ENCODE data around the gene TLE3.

The TLE3 gene

GRCh38 chr15:70008697-70009290 is 88.9 kb downstream of the TLE3 start:
- H3K4me2 ChIP-seq (ENCODE audit: low read depth, low read length, poor library complexity, severe bottlenecking): no peak overlapping the region
- TF ChIP-seq CTCF (IDR thresholded peaks at IDR 0.05; ENCODE audit: insufficient read depth, low read length, poor library complexity, severe bottlenecking) (no peak), EZH2phosphoT487 (conservative IDR thresholded peaks at IDR 0.05; ENCODE audit: low read length) (no peak)
- H4K20me1 ChIP-seq (ENCODE audit: low read depth, low read length): no peaks in the 10 kb centered on the region
- no peaks in the 10 kb centered on the region for H3F3A ChIP-seq (ENCODE audit: insufficient read depth)
- H3K79me2 ChIP-seq (ENCODE audit: insufficient read depth, low read length): no peaks in the 10 kb centered on the region
- H3K9ac ChIP-seq (ENCODE audit: low read length): no peak overlapping the region
- no peaks in the 10 kb centered on the region for H3K27me3 ChIP-seq (ENCODE audit: low read length)
- no peak overlapping the region for H3K4me3 ChIP-seq (ENCODE audit: insufficient read depth, low read length, poor library complexity, severe bottlenecking)
- no peaks in the 10 kb centered on the region for H3K9me3 ChIP-seq (ENCODE audit: insufficient read depth, low read length)
- no peak overlapping the region for H3K27ac ChIP-seq (ENCODE audit: low read depth, low read length)
- H2AFZ ChIP-seq (ENCODE audit: low read depth, low read length, severe bottlenecking): no peak overlapping the region
- no peaks in the 10 kb centered on the region for H3K36me3 ChIP-seq (ENCODE audit: low read length)
- no peaks in the 10 kb centered on the region for H3K9me2 ChIP-seq (replicated peaks; ENCODE audit: insufficient read depth, low read length)

GRCh38 chr15:70006259-70007147 is 91.2 kb downstream of the TLE3 start:
- Histone ChIP-seq H3K4me3 (ENCODE audit: insufficient read depth, low read length, poor library complexity, severe bottlenecking) (no peak overlapping the region), H3K27me3 (ENCODE audit: low read length) (no peaks in the 10 kb centered on the region), H4K20me1 (ENCODE audit: low read depth, low read length) (no peaks in the 10 kb centered on the region), H3F3A (ENCODE audit: insufficient read depth) (no peaks in the 10 kb centered on the region), H2AFZ (ENCODE audit: low read depth, low read length, severe bottlenecking) (no peak overlapping the region), H3K79me2 (ENCODE audit: insufficient read depth, low read length) (no peaks in the 10 kb centered on the region), H3K36me3 (ENCODE audit: low read length) (no peaks in the 10 kb centered on the region), H3K4me2 (ENCODE audit: low read depth, low read length, poor library complexity, severe bottlenecking) (no peak overlapping the region), H3K9me3 (ENCODE audit: insufficient read depth, low read length) (peaks cover 5% of the 10 kb centered on the region; the same call in 1 of the 2 replicates), H3K9me2 (replicated peaks; ENCODE audit: insufficient read depth, low read length) (no peaks in the 10 kb centered on the region), H3K9ac (ENCODE audit: low read length) (no peak overlapping the region), H3K27ac (ENCODE audit: low read depth, low read length) (no peak overlapping the region)
- TF ChIP-seq EZH2phosphoT487 (conservative IDR thresholded peaks at IDR 0.05; ENCODE audit: low read length) (no peak), CTCF (IDR thresholded peaks at IDR 0.05; ENCODE audit: insufficient read depth, low read length, poor library complexity, severe bottlenecking) (no peak)

GRCh38 chr15:70004826-70005225 is 92.9 kb downstream of the TLE3 start:
- H2AFZ ChIP-seq (ENCODE audit: low read depth, low read length, severe bottlenecking): no peak overlapping the region
- no peaks in the 10 kb centered on the region for H3K27me3 ChIP-seq (ENCODE audit: low read length)
- H3K9ac ChIP-seq (ENCODE audit: low read length): no peak overlapping the region
- H3K4me2 ChIP-seq (ENCODE audit: low read depth, low read length, poor library complexity, severe bottlenecking): no peak overlapping the region
- no peaks in the 10 kb centered on the region for H3K79me2 ChIP-seq (ENCODE audit: insufficient read depth, low read length)
- no peaks in the 10 kb centered on the region for H3K36me3 ChIP-seq (ENCODE audit: low read length)
- H3K4me3 ChIP-seq (ENCODE audit: insufficient read depth, low read length, poor library complexity, severe bottlenecking): no peak overlapping the region
- TF ChIP-seq CTCF (IDR thresholded peaks at IDR 0.05; ENCODE audit: insufficient read depth, low read length, poor library complexity, severe bottlenecking) (no peak), EZH2phosphoT487 (conservative IDR thresholded peaks at IDR 0.05; ENCODE audit: low read length) (no peak)
- H3F3A ChIP-seq (ENCODE audit: insufficient read depth): no peaks in the 10 kb centered on the region
- peaks cover 5% of the 10 kb centered on the region; the same call in 1 of the 2 replicates for H3K9me3 ChIP-seq (ENCODE audit: insufficient read depth, low read length)
- no peaks in the 10 kb centered on the region for H3K9me2 ChIP-seq (replicated peaks; ENCODE audit: insufficient read depth, low read length)
- no peaks in the 10 kb centered on the region for H4K20me1 ChIP-seq (ENCODE audit: low read depth, low read length)
- H3K27ac ChIP-seq (ENCODE audit: low read depth, low read length): no peak overlapping the region
